Fibroblast of the aortic adventitia (primary cell): ENCODE results near the gene NRTN. TPM values are rescaled to one million over a fixed set of nuclear protein-coding genes. Genes with fewer than 3 reads are reported as not detected.
"Not testable (repeated sequence)": the region's sequence is repeated elsewhere in the genome, so short reads cannot be mapped to it uniquely, and the experiment has no call there.

Experiments
- DNase-seq: peaks from one replicate; pipeline ENCODE4 v3.0.0-alpha.2; 2010; ENCODE audit warnings: low read depth
- H3K4me3 ChIP-seq: 2 replicates; pipeline ENCODE4 v1.5.1; 2011; ENCODE audit warnings: low read depth, mild to moderate bottlenecking, control low read depth, low read length, moderate library complexity
- total RNA-seq: library from RNA; depleted of rRNA; stranded (reverse); fragments of >200 nt; gene quantifications from 2 replicates; pipeline ENCODE4 v1.2.3, GENCODE V29; 2012; ENCODE audit warnings: low replicate concordance
- TF ChIP-seq, protein P1 (sequence below): IDR thresholded peaks from 2 replicates; pipeline ENCODE4 v1.5.1; 2011; ENCODE audit warnings: mild to moderate bottlenecking, low read length, control low read depth, inconsistent platforms; ENCODE audit not compliant: insufficient read depth

NRTN gene
- total RNA-seq, 1 donor, result 0.09 TPM

DNA sequence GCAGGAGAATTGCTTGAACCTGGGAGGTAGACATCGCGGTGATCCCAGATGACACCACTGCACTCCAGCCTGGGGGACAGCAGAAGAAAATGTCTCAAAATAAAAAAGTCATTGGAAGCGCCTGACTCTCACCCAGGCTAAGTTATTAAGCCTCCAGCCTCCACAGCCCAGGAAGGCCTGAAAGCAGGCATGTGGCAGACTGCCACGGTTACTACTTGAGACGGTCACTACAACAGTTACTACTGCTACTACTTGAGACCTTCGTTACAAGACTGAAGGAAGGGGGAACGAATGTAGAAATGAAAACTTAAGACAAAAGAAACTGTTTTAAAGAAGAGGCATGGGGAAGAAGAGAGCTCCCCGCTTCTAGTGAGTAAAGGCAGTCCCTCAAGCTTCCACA, 29.9 kb upstream of the NRTN start:
- DNase-seq, result no peak
- H3K4me3 ChIP-seq, result no peak overlapping the region
- TF ChIP-seq, protein P1, sequence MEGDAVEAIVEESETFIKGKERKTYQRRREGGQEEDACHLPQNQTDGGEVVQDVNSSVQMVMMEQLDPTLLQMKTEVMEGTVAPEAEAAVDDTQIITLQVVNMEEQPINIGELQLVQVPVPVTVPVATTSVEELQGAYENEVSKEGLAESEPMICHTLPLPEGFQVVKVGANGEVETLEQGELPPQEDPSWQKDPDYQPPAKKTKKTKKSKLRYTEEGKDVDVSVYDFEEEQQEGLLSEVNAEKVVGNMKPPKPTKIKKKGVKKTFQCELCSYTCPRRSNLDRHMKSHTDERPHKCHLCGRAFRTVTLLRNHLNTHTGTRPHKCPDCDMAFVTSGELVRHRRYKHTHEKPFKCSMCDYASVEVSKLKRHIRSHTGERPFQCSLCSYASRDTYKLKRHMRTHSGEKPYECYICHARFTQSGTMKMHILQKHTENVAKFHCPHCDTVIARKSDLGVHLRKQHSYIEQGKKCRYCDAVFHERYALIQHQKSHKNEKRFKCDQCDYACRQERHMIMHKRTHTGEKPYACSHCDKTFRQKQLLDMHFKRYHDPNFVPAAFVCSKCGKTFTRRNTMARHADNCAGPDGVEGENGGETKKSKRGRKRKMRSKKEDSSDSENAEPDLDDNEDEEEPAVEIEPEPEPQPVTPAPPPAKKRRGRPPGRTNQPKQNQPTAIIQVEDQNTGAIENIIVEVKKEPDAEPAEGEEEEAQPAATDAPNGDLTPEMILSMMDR, result no peak

DNA sequence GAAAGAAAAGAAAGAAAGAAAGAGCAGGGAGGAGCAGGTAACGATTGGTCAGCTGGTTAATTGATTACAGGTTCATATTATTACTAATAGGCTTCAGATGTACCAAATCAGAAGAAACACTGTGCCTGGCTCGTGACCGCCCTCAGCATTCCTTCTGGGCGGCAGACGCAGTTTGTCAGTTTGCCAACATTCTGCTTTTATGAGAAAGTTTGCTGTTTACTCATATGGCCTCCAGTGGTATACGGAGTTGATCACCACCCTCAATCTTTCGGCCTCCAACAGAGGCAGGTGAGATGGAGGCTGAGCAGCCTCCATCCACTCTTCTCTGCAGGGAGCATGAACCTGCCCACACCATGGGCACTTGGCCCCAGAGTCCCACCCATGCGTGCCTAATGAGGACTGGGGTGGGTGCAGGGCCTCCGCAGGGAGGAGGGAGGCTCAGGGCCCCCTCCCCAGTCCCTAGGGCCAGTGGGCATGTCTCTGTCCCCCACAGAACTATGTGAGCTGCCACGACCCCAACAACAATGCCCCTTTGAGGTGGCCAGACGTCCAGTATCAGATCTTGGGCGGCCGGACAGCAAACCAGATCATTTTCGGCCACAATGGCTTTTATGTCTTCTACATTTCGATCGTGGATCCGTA, 29.1 kb upstream of the NRTN start:
- TF ChIP-seq, protein P1, result no peak
- no peak overlapping the region for H3K4me3 ChIP-seq
- DNase-seq, result peak; percentile 42

DNA sequence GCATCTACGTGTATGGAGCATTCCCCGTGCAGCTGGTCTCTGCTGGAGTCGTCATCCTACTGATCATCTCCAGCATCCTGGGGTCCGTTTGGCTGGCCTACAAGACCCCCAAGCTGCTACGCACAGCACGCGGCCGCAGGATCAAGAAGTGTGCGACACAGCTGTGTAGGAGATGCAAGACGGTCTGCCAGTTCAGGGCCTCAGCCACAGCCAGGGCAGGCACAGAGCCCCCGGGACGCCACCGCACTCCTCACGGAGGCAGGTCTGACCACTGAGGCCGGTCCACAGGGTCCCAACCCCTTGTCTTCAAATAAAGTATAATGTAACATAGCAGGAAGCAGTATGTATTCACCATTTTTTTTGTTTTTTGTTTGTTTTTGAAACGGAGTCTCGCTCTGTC, 26.5 kb upstream of the NRTN start:
- TF ChIP-seq, protein P1, result no peak
- no peak overlapping the region for H3K4me3 ChIP-seq
- no peak for DNase-seq

DNA sequence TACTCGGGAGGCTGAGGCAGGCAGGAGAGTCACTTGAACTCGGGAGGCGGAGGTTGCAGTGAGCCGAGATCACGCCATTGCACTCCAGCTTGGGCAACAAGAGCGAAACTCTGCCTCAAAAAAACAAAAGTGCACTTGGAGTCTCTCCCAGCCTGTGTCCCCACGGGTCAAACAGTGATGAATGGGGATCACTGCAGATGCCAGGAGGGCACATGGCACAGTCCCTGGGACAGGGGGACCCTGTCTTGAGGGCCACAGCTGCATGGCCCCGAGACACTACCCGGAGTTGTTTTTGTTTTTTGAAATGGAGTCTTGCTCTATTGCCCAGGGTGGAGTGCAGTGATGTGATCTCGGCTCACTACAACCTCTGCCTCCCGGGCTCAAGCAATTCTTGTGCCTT, 24.0 kb upstream of the NRTN start:
- not testable (repeated sequence) for H3K4me3 ChIP-seq, DNase-seq

DNA sequence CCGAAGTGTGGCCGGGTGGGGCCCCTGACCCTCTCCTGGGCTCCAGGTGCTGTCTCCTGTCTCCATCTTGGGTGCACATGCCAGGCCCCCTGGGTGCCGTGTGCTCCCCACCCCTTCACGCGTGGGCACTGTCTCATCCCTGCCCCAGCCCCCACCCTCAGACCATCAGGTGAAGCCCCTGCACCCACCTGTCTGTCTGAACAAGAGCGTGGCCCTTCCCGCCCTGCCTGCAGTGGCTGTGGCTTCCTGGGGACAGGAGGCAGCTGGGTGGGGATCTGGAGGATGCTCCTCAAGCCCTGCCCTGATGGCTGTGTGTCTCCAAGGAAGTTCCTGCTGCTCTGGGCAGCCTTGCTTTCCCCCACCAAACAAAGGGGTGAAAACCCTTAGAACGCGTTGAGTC, 22.5 kb upstream of the NRTN start:
- no peak overlapping the region for H3K4me3 ChIP-seq
- TF ChIP-seq, protein P1, result no peak
- no peak for DNase-seq

DNA sequence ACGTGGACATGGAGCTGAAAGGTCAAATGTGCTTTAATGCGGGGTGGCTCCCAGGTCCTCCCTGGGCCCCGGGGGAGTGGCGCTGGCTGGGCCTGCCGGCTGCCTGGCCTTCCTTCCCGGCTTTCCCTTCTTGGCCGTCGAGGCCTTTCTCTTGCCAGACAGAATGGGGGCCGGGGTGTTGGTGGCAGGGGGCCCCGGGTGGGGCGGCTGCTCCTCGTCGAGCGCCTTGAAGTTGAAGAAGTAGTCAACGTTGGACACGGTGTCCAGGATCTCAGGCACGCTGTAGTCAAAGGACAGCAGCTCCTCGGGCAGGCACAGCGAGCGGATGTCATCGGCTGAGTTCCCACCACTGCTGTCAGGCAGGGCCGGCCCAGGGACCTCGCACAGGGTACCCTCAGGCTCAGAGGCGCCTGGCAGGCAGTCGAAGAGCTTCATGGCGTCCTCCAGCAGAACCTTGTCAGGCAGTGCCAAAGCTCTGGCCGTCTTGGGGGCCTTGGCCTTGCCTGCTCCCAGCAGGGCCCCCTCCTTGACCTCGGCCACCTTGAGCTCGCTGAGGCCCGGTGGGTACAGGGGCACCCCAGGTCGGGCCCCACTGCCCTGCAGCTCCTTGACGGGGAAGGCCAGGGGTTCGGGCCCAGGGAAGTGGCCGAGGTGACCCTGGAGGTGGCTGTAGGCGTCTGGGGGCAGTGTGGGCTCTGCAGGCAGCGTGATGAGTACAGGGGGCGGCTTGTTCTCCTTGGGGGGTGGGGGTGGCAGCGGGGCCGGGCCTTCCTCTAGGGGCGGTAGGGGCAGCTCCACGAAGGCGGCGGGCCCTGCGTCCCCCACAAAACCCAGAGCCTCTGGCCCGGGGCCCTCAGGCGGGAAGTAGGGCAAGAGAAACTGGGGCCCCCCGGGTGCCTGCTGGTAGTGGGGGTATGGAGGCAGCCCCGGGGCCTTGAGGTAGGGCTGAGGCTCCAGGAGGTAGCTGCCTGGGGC, 21.6 kb upstream of the NRTN start:
- H3K4me3 ChIP-seq, result no peak overlapping the region
- TF ChIP-seq, protein P1, result no peak
- DNase-seq, result no peak

DNA sequence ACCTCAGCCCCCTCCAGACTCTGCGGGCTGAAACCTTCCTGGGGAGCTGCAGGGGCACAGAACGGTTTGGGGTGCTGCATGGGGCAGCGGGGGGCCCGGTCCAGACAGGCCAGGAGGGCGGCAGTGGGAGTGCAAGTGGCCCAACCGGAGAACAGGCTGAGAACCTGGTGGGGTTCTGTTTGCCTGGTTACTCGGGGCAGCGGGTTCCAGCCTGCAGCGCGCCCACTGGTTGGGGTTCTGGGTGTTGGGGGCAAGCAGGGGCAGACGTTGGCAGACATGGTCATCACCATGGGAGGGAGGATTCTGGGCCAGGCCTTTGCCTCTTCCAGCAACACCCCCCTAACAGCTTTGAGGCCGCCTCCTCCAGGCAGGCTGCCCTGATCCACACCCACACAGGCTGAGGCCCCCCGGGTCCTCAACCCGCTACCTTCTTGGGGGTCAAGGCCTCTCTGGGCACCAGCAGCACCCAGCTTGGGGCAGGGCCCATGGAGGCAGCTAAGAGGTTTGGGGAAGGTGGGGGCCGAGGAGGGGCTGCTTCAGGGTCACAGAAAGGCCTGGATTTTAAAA, 20.2 kb upstream of the NRTN start, which contains the start of gene PRR22:
TSS of gene PRR22 (minus strand) at position 166 of the 567 bp plus-strand sequence. CDS start at position 80, 86 bp downstream.
- H3K4me3 ChIP-seq, result no peak within 1 kb of the TSS
- TF ChIP-seq, protein P1, result no peak
- no peak for DNase-seq
